Suprapubic skin (tissue), 4 donors: ENCODE measurements around the gene OTOP2. TPM values are rescaled to one million over a fixed set of nuclear protein-coding genes. Genes with fewer than 3 reads are reported as not detected.

Experiments used
- DNase-seq, 2 donors: peaks; one replicate each; pipeline ENCODE4 v3.0.0-alpha.2; 2019; ENCODE audit warnings: low spot score in 2 of 2
- H3K27ac ChIP-seq: fragments of 200-600 bp; sonication (generic); one replicate; pipeline ENCODE4 v1.5.1; 2019
- H3K27me3 ChIP-seq: fragments of 200-600 bp; sonication (generic); one replicate; pipeline ENCODE4 v1.5.1; 2019
- H3K36me3 ChIP-seq: fragments of 200-600 bp; sonication (generic); one replicate; pipeline ENCODE4 v1.5.1; 2019
- H3K4me1 ChIP-seq: fragments of 200-600 bp; sonication (generic); one replicate; pipeline ENCODE4 v1.5.1; 2019
- H3K4me3 ChIP-seq: fragments of 200-600 bp; sonication (generic); one replicate; pipeline ENCODE4 v1.5.1; 2019; ENCODE audit warnings: mild to moderate bottlenecking
- H3K9me3 ChIP-seq: fragments of 200-600 bp; sonication (generic); one replicate; pipeline ENCODE4 v1.5.1; 2019
- CTCF ChIP-seq, 2 donors: fragments of 200-600 bp in 1 of 2; fragments of 450-650 bp in 1 of 2; sonication (generic) in 1 of 2; IDR thresholded peaks; one replicate each; pipeline ENCODE4 v1.5.1; 2016 to 2019; ENCODE audit warnings: antibody characterized with exemption in 2 of 2, mild to moderate bottlenecking in 1 of 2, moderate library complexity in 1 of 2
- EP300 ChIP-seq: sonication (generic); formaldehyde crosslinking; IDR thresholded peaks from one replicate; pipeline ENCODE4 v1.6.1; 2017; ENCODE audit warnings: antibody characterized with exemption
- POLR2A ChIP-seq, 2 donors: fragments of 450-650 bp; IDR thresholded peaks; one replicate each; pipeline ENCODE4 v1.6.1; 2017; ENCODE audit warnings: antibody characterized with exemption in 2 of 2, mild to moderate bottlenecking in 2 of 2, moderate library complexity in 2 of 2
- POLR2AphosphoS5 ChIP-seq, 3 donors: sonication (generic); formaldehyde crosslinking; IDR thresholded peaks; one replicate each; pipeline ENCODE4 v1.6.1; 2017; ENCODE audit warnings: antibody characterized with exemption in 3 of 3
- WGBS: methylation state at CpG from one replicate; pipeline ENCODE4 v1.1.5; 2018; 5-methylcytosine and 5-hydroxymethylcytosine counted together
- total RNA-seq, 4 donors: library from RNA; depleted of rRNA; stranded (reverse); fragments of >200 nt; gene quantifications; one replicate each; pipeline ENCODE4 v1.1.0, GENCODE V29; 2016

The OTOP2 gene
- total RNA-seq, 4 donors from 2014 or later: 0.49 TPM; not detected in 3

GRCh38 chr17:74916136-74916850 is 7.8 kb upstream of the OTOP2 start:
- H3K4me3 ChIP-seq: no peak overlapping the region
- TF ChIP-seq EP300 (no peak), CTCF (IDR thresholded peaks at IDR 0.05) (no peak), POLR2AphosphoS5 (IDR thresholded peaks at IDR 0.05) (no peak), POLR2A (IDR thresholded peaks at IDR 0.05) (no peak)
- no peak for DNase-seq
- no peaks in the 10 kb centered on the region for H3K36me3 ChIP-seq
- H3K9me3 ChIP-seq: no peaks in the 10 kb centered on the region
- H3K4me1 ChIP-seq: peaks cover 10% of the 10 kb centered on the region
- no peak overlapping the region for H3K27ac ChIP-seq
- H3K27me3 ChIP-seq: peaks cover 21% of the 10 kb centered on the region
- 79% methylated on average over 12 of the region's 13 CpGs for WGBS

- WGBS: 88% methylated on average over 11 of the region's 11 CpGs
Measured at GRCh38 chr17:74916851-74917199, 7.2 kb upstream of the OTOP2 start.

GRCh38 chr17:74917430-74917829 is 6.6 kb upstream of the OTOP2 start:
- TF ChIP-seq EP300: no peak
- TF ChIP-seq POLR2AphosphoS5 (IDR thresholded peaks at IDR 0.05): no peak
- no peak for TF ChIP-seq POLR2A (IDR thresholded peaks at IDR 0.05)
- TF ChIP-seq CTCF (IDR thresholded peaks at IDR 0.05): no peak
- WGBS: 68% methylated on average over 5 of the region's 10 CpGs
- no peaks in the 10 kb centered on the region for H3K9me3 ChIP-seq
- H3K36me3 ChIP-seq: no peaks in the 10 kb centered on the region
- no peak for DNase-seq
- H3K4me1 ChIP-seq: peaks cover 20% of the 10 kb centered on the region
- H3K4me3 ChIP-seq: no peak overlapping the region
- peaks cover 28% of the 10 kb centered on the region for H3K27me3 ChIP-seq
- H3K27ac ChIP-seq: no peak overlapping the region

More at GRCh38 chr17:74916851-74917199, 7.2 kb upstream of the OTOP2 start:
- TF ChIP-seq POLR2AphosphoS5 (IDR thresholded peaks at IDR 0.05) (no peak), POLR2A (IDR thresholded peaks at IDR 0.05) (no peak), EP300 (no peak), CTCF (IDR thresholded peaks at IDR 0.05) (no peak)
- no peaks in the 10 kb centered on the region for H3K9me3 ChIP-seq
- no peak for DNase-seq
- peaks cover 14% of the 10 kb centered on the region for H3K4me1 ChIP-seq
- H3K27me3 ChIP-seq: peaks cover 22% of the 10 kb centered on the region
- no peak overlapping the region for H3K4me3 ChIP-seq
- no peak overlapping the region for H3K27ac ChIP-seq
- H3K36me3 ChIP-seq: no peaks in the 10 kb centered on the region

- no peak overlapping the region for H3K4me3 ChIP-seq
- H3K27ac ChIP-seq: no peak overlapping the region
- no peaks in the 10 kb centered on the region for H3K9me3 ChIP-seq
- DNase-seq: no peak
- WGBS: 88% methylated on average over 5 of the region's 5 CpGs
- H3K27me3 ChIP-seq: peaks cover 43% of the 10 kb centered on the region
- H3K4me1 ChIP-seq: peaks cover 35% of the 10 kb centered on the region
- no peaks in the 10 kb centered on the region for H3K36me3 ChIP-seq
- TF ChIP-seq POLR2AphosphoS5 (IDR thresholded peaks at IDR 0.05) (no peak), POLR2A (IDR thresholded peaks at IDR 0.05) (no peak), EP300 (no peak), CTCF (IDR thresholded peaks at IDR 0.05) (no peak)
Measured at GRCh38 chr17:74918906-74919305, 5.2 kb upstream of the OTOP2 start.

GRCh38 chr17:74919440-74920305 is 4.4 kb upstream of the OTOP2 start:
- no peak for DNase-seq
- peaks cover 50% of the 10 kb centered on the region for H3K27me3 ChIP-seq
- no peaks in the 10 kb centered on the region for H3K9me3 ChIP-seq

More at GRCh38 chr17:74919440-74920305, 4.4 kb upstream of the OTOP2 start:
- H3K36me3 ChIP-seq: no peaks in the 10 kb centered on the region
- H3K4me3 ChIP-seq: no peak overlapping the region
- H3K27ac ChIP-seq: no peak overlapping the region
- TF ChIP-seq CTCF (IDR thresholded peaks at IDR 0.05) (no peak), POLR2AphosphoS5 (IDR thresholded peaks at IDR 0.05) (no peak)
- WGBS: 73% methylated on average over 17 of the region's 67 CpGs
- peaks cover 43% of the 10 kb centered on the region for H3K4me1 ChIP-seq
